Activated CD4-positive, alpha-beta T cell treated with anti-CD3 and anti-CD28 coated beads, Interleukin-2, amount 10 ng/mL, durations not matched to agents 24 days and 14 days (primary cell): ENCODE results near the gene ZBED1. TPM values are rescaled to one million over a fixed set of nuclear protein-coding genes. Genes with fewer than 3 reads are reported as not detected.
"Not testable (repeated sequence)": the region's sequence is repeated elsewhere in the genome, so short reads cannot be mapped to it uniquely, and the experiment has no call there.

Experiments
- DNase-seq: peaks from one replicate; pipeline ENCODE4 v3.0.0; 2022
- H3K27ac Mint-ChIP-seq: one replicate; pipeline ENCODE4 v1.8.0; 2022; ENCODE audit warnings: mild to moderate bottlenecking, mixed read lengths
- H3K27me3 Mint-ChIP-seq: one replicate; pipeline ENCODE4 v1.8.0; 2022; ENCODE audit warnings: mixed read lengths
- H3K36me3 Mint-ChIP-seq: one replicate; pipeline ENCODE4 v1.8.0; 2022; ENCODE audit warnings: low read depth, mild to moderate bottlenecking, mixed read lengths
- H3K4me1 Mint-ChIP-seq: one replicate; pipeline ENCODE4 v1.8.0; 2021; ENCODE audit warnings: mixed read lengths
- H3K4me3 Mint-ChIP-seq: one replicate; pipeline ENCODE4 v1.8.0; 2022; ENCODE audit warnings: mild to moderate bottlenecking, moderate library complexity, mixed read lengths
- H3K9me3 Mint-ChIP-seq: one replicate; pipeline ENCODE4 v1.8.0; 2021; ENCODE audit warnings: mixed read lengths
- intact Hi-C: fragments of 100-400 bp; cut with micrococcal nuclease; formaldehyde crosslinking; loops from one replicate; pipeline ENCODE4 v1.15.1; 2023
- total RNA-seq: library from RNA; stranded (reverse); gene quantifications from 2 replicates; pipeline ENCODE4 v1.2.3, GENCODE V29; 2022

ZBED1 gene
- total RNA-seq, 1 donor from 2014 or later = 40.1 TPM

GRCh38 chrX:2534261-2535021, 33.7 kb upstream of the ZBED1 start:
- H3K27me3 Mint-ChIP-seq, H3K4me1 Mint-ChIP-seq, H3K27ac Mint-ChIP-seq, H3K9me3 Mint-ChIP-seq, intact Hi-C loops, H3K4me3 Mint-ChIP-seq, DNase-seq, H3K36me3 Mint-ChIP-seq: not testable (repeated sequence)

GRCh38 chrX:2533424-2533823, 32.6 kb upstream of the ZBED1 start:
- Mint-ChIP-seq H3K4me3 (no peak overlapping the region), H3K36me3 (no peaks in the 10 kb centered on the region), H3K9me3 (no peaks in the 10 kb centered on the region), H3K27ac (no peak overlapping the region), H3K4me1 (no peaks in the 10 kb centered on the region), H3K27me3 (peaks cover 3% of the 10 kb centered on the region)
- intact Hi-C loops = no loop called here
- no peak for DNase-seq

- no peak overlapping the region for H3K4me3 Mint-ChIP-seq
- no peaks in the 10 kb centered on the region for H3K4me1 Mint-ChIP-seq
- H3K36me3 Mint-ChIP-seq = no peaks in the 10 kb centered on the region
- no peak overlapping the region for H3K27ac Mint-ChIP-seq
- no peak for DNase-seq
- no peaks in the 10 kb centered on the region for H3K27me3 Mint-ChIP-seq
- intact Hi-C loops = no loop called here
- H3K9me3 Mint-ChIP-seq = no peaks in the 10 kb centered on the region
Observed at GRCh38 chrX:2526390-2526789, 25.6 kb upstream of the ZBED1 start.

- Mint-ChIP-seq H3K4me3 (no peak overlapping the region), H3K9me3 (no peaks in the 10 kb centered on the region), H3K4me1 (no peaks in the 10 kb centered on the region), H3K36me3 (no peaks in the 10 kb centered on the region), H3K27me3 (no peaks in the 10 kb centered on the region), H3K27ac (no peak overlapping the region)
- DNase-seq = no peak
- intact Hi-C loops = no loop called here
Observed at GRCh38 chrX:2523911-2524310, 23.1 kb upstream of the ZBED1 start.

- H3K27ac Mint-ChIP-seq = no peak overlapping the region
- DNase-seq = no peak
- no peaks in the 10 kb centered on the region for H3K27me3 Mint-ChIP-seq
- peaks cover 2% of the 10 kb centered on the region for H3K4me1 Mint-ChIP-seq
- intact Hi-C loops = no loop called here
- no peaks in the 10 kb centered on the region for H3K9me3 Mint-ChIP-seq
- no peaks in the 10 kb centered on the region for H3K36me3 Mint-ChIP-seq
- H3K4me3 Mint-ChIP-seq = no peak overlapping the region
Observed at GRCh38 chrX:2521927-2522386, 21.2 kb upstream of the ZBED1 start.

GRCh38 chrX:2521092-2521926, 20.5 kb upstream of the ZBED1 start:
- Mint-ChIP-seq H3K36me3 (no peaks in the 10 kb centered on the region), H3K4me1 (peaks cover 2% of the 10 kb centered on the region), H3K27me3 (no peaks in the 10 kb centered on the region), H3K9me3 (no peaks in the 10 kb centered on the region), H3K4me3 (no peak overlapping the region), H3K27ac (no peak overlapping the region)
- DNase-seq = no peak
- intact Hi-C loops = no loop called here

- H3K36me3 Mint-ChIP-seq = no peaks in the 10 kb centered on the region
- no peak for DNase-seq
- intact Hi-C loops = no loop called here
- H3K4me1 Mint-ChIP-seq = peaks cover 2% of the 10 kb centered on the region
- H3K27me3 Mint-ChIP-seq = no peaks in the 10 kb centered on the region
- no peaks in the 10 kb centered on the region for H3K9me3 Mint-ChIP-seq
- H3K27ac Mint-ChIP-seq = no peak overlapping the region
- H3K4me3 Mint-ChIP-seq = no peak overlapping the region
Observed at GRCh38 chrX:2520539-2520938, 19.8 kb upstream of the ZBED1 start.

- H3K4me1 Mint-ChIP-seq, H3K27me3 Mint-ChIP-seq, DNase-seq, H3K4me3 Mint-ChIP-seq, H3K36me3 Mint-ChIP-seq, H3K27ac Mint-ChIP-seq, intact Hi-C loops, H3K9me3 Mint-ChIP-seq: not testable (repeated sequence)
Observed at GRCh38 chrX:2519638-2520037, 18.9 kb upstream of the ZBED1 start.

- Mint-ChIP-seq H3K36me3 (no peaks in the 10 kb centered on the region), H3K4me1 (peaks cover 2% of the 10 kb centered on the region), H3K9me3 (no peaks in the 10 kb centered on the region), H3K27me3 (no peaks in the 10 kb centered on the region), H3K27ac (no peak overlapping the region), H3K4me3 (no peak overlapping the region)
- intact Hi-C loops = no loop called here
- DNase-seq = no peak
Observed at GRCh38 chrX:2517055-2517454, 16.3 kb upstream of the ZBED1 start.

- no peaks in the 10 kb centered on the region for H3K36me3 Mint-ChIP-seq
Observed at GRCh38 chrX:2516623-2517022, 15.8 kb upstream of the ZBED1 start.

GRCh38 chrX:2514131-2514530, 13.4 kb upstream of the ZBED1 start:
- H3K4me3 Mint-ChIP-seq = no peak overlapping the region
- no peak for DNase-seq
- no peaks in the 10 kb centered on the region for H3K9me3 Mint-ChIP-seq
- no peak overlapping the region for H3K27ac Mint-ChIP-seq
- no peaks in the 10 kb centered on the region for H3K36me3 Mint-ChIP-seq
- peaks cover 2% of the 10 kb centered on the region for H3K4me1 Mint-ChIP-seq
- intact Hi-C loops = no loop called here
- no peaks in the 10 kb centered on the region for H3K27me3 Mint-ChIP-seq

More at GRCh38 chrX:2516623-2517022, 15.8 kb upstream of the ZBED1 start:
- no peak for DNase-seq
- H3K27me3 Mint-ChIP-seq = no peaks in the 10 kb centered on the region
- H3K4me1 Mint-ChIP-seq = peaks cover 2% of the 10 kb centered on the region
- H3K9me3 Mint-ChIP-seq = no peaks in the 10 kb centered on the region
- intact Hi-C loops = no loop called here
- H3K27ac Mint-ChIP-seq = no peak overlapping the region
- no peak overlapping the region for H3K4me3 Mint-ChIP-seq

- no peaks in the 10 kb centered on the region for H3K9me3 Mint-ChIP-seq
- H3K27me3 Mint-ChIP-seq = no peaks in the 10 kb centered on the region
- no peak overlapping the region for H3K27ac Mint-ChIP-seq
- intact Hi-C loops = no loop called here
- no peak overlapping the region for H3K4me3 Mint-ChIP-seq
- H3K36me3 Mint-ChIP-seq = no peaks in the 10 kb centered on the region
- peaks cover 5% of the 10 kb centered on the region for H3K4me1 Mint-ChIP-seq
- DNase-seq = no peak
Observed at GRCh38 chrX:2513121-2513664, 12.4 kb upstream of the ZBED1 start.

- H3K36me3 Mint-ChIP-seq = no peaks in the 10 kb centered on the region
- H3K27ac Mint-ChIP-seq = no peak overlapping the region
- intact Hi-C loops = no loop called here
- H3K27me3 Mint-ChIP-seq = no peaks in the 10 kb centered on the region
- no peak overlapping the region for H3K4me3 Mint-ChIP-seq
- H3K4me1 Mint-ChIP-seq = peaks cover 3% of the 10 kb centered on the region
- DNase-seq = no peak
- no peaks in the 10 kb centered on the region for H3K9me3 Mint-ChIP-seq
Observed at GRCh38 chrX:2512501-2512900, 11.7 kb upstream of the ZBED1 start.

- Mint-ChIP-seq H3K27me3 (no peaks in the 10 kb centered on the region), H3K4me3 (no peak overlapping the region), H3K4me1 (peaks cover 3% of the 10 kb centered on the region), H3K27ac (no peak overlapping the region), H3K36me3 (no peaks in the 10 kb centered on the region), H3K9me3 (no peaks in the 10 kb centered on the region)
- intact Hi-C loops = no loop called here
- DNase-seq = no peak
Observed at GRCh38 chrX:2511326-2511725, 10.6 kb upstream of the ZBED1 start.
